Endothelial cell of umbilical vein (primary cell): Measurements from ENCODE around the gene AFTPH. TPM values are rescaled to one million over a fixed set of nuclear protein-coding genes. Genes with fewer than 3 reads are reported as not detected.

Experiments
- BruUV-seq: library from RNA; stranded (reverse); fragments of 400-500 nt; replicated peaks from 2 replicates; lab custom pipeline; 2021; lab: Mats Ljungman, UMichigan
- CTCF ChIA-PET: fragments of 300-600, 350-600 bp; sonication (Branson Sonifier 250); formaldehyde crosslinking; loops from one replicate; lab custom pipeline; 2021; ENCODE audit warnings: antibody characterized with exemption, inconsistent platforms; lab: Charles Lee
- POLR2A ChIA-PET: fragments of 300-600, 350-600 bp; sonication (Branson Sonifier 250); formaldehyde crosslinking; loops from one replicate; lab custom pipeline; 2021; ENCODE audit warnings: antibody characterized with exemption, inconsistent platforms; lab: Charles Lee
- DNase-seq: peaks from one replicate; pipeline ENCODE4 v3.0.0-alpha.2; 2011; ENCODE audit warnings: low read depth, low spot score
- FAIRE-seq: peaks from 2 replicates; lab custom pipeline; 2011; peaks lifted over from hg19 to GRCh38; lab: Jason Lieb, UNC
- H2AFZ ChIP-seq: 2 replicates; pipeline ENCODE4 v1.6.0; 2012; ENCODE audit warnings: low read depth, low read length, control low read depth, inconsistent platforms
- H3K27ac ChIP-seq: 2 replicates; pipeline ENCODE4 v1.5.1; 2011; ENCODE audit warnings: low read depth, mild to moderate bottlenecking, control low read depth, low read length, moderate library complexity; ENCODE audit not compliant: insufficient read depth
- H3K27me3 ChIP-seq, 2 experiments: 2 replicates each; pipeline versions ENCODE4 v1.6.0 to v1.6.1; 2011; ENCODE audit warnings: low read length in 2 of 2, mixed read lengths in 1 of 2; ENCODE audit not compliant: control insufficient read depth in 2 of 2, insufficient read depth in 2 of 2
- H3K36me3 ChIP-seq, 2 experiments: 2 replicates in 1 of 2; 3 replicates in 1 of 2; pipeline ENCODE4 v1.5.1; 2011; ENCODE audit warnings: low read length in 2 of 2, mild to moderate bottlenecking in 1 of 2, moderate library complexity in 1 of 2; ENCODE audit not compliant: control insufficient read depth in 2 of 2, insufficient read depth in 2 of 2; ENCODE audit errors: extremely low read depth in 1 of 2
- H3K4me1 ChIP-seq: 3 replicates; pipeline ENCODE4 v1.5.1; 2011; ENCODE audit warnings: mild to moderate bottlenecking, low read length; ENCODE audit not compliant: control insufficient read depth, insufficient read depth; ENCODE audit errors: extremely low read depth
- H3K4me2 ChIP-seq: 2 replicates; pipeline ENCODE4 v1.6.1; 2011; ENCODE audit warnings: low read length, control low read depth, mixed read lengths; ENCODE audit not compliant: insufficient read depth
- H3K4me3 ChIP-seq, 3 experiments: fragments of 200-600 bp in 1 of 3; sonication (generic), shearing (Covaris generic) in 1 of 3; replicated peaks in 1 of 3; 2 replicates each; pipeline ENCODE4 v1.5.1; 2011 to 2016; ENCODE audit warnings: control low read depth in 3 of 3, low read length in 3 of 3, mild to moderate bottlenecking in 2 of 3, inconsistent platforms in 1 of 3, low read depth in 1 of 3, moderate library complexity in 1 of 3; ENCODE audit not compliant: insufficient read depth in 1 of 3
- H3K79me2 ChIP-seq: 2 replicates; pipeline ENCODE4 v1.6.0; 2012; ENCODE audit warnings: low read length, inconsistent platforms; ENCODE audit not compliant: control insufficient read depth, insufficient read depth
- H3K9ac ChIP-seq: replicated peaks from 2 replicates; pipeline ENCODE3; 2011; ENCODE audit warnings: low read length, control low read depth; ENCODE audit not compliant: insufficient read depth; ENCODE audit errors: extremely low read depth
- H3K9me1 ChIP-seq: replicated peaks from 3 replicates; pipeline ENCODE4 v1.6.0; 2011; ENCODE audit warnings: mild to moderate bottlenecking, low read length; ENCODE audit not compliant: control insufficient read depth, insufficient read depth; ENCODE audit errors: extremely low read depth
- H3K9me3 ChIP-seq: replicated peaks from 2 replicates; pipeline ENCODE4 v1.5.1; 2012; ENCODE audit warnings: low read length, inconsistent platforms; ENCODE audit not compliant: control insufficient read depth, insufficient read depth
- H4K20me1 ChIP-seq: replicated peaks from 2 replicates; pipeline ENCODE3; 2011; ENCODE audit warnings: mild to moderate bottlenecking, low read length; ENCODE audit not compliant: control insufficient read depth, insufficient read depth; ENCODE audit errors: extremely low read depth
- EZH2 ChIP-seq: IDR thresholded peaks from 2 replicates; pipeline ENCODE4 v1.6.1; 2012; ENCODE audit warnings: borderline replicate concordance, low read depth, mild to moderate bottlenecking, moderate library complexity, low read length, inconsistent platforms; ENCODE audit not compliant: severe bottlenecking
- FOS ChIP-seq: IDR thresholded peaks from 2 replicates; pipeline ENCODE4 v1.6.1; 2011; ENCODE audit warnings: mild to moderate bottlenecking, low read length, moderate library complexity, borderline replicate concordance; ENCODE audit not compliant: insufficient read depth
- GATA2 ChIP-seq: IDR thresholded peaks from 2 replicates; pipeline ENCODE4 v1.7.0; 2011; ENCODE audit warnings: low read depth, mild to moderate bottlenecking, moderate library complexity, mixed read lengths, low read length; ENCODE audit not compliant: insufficient read length, insufficient read depth
- JUN ChIP-seq: IDR thresholded peaks from 2 replicates; pipeline ENCODE4 v1.6.1; 2011; ENCODE audit warnings: borderline replicate concordance, low read depth; ENCODE audit not compliant: insufficient read length, insufficient read depth
- MYC ChIP-seq: IDR thresholded peaks from one replicate; pipeline ENCODE4 v1.6.1; 2011; ENCODE audit warnings: mild to moderate bottlenecking, low read depth, low read length
- POLR2A ChIP-seq: IDR thresholded peaks from 2 replicates; pipeline ENCODE4 v1.6.1; 2012; ENCODE audit warnings: low read depth, mild to moderate bottlenecking, control low read depth, low read length
- POLR2AphosphoS5 ChIP-seq: IDR thresholded peaks from 2 replicates; pipeline ENCODE4 v1.6.1; 2012; ENCODE audit warnings: low read depth, mild to moderate bottlenecking, control low read depth, low read length, moderate library complexity; ENCODE audit not compliant: insufficient read depth
- dilution Hi-C: fragments of 300-500 bp; cut with MboI; formaldehyde crosslinking; loops from one replicate; pipeline ENCODE4 v1.15.0; 2019; ENCODE audit warnings: low sequenced_read_pairs; ENCODE audit not compliant: extremely low pct_ligation_motif_present
- intact Hi-C: fragments of 100-400 bp; cut with micrococcal nuclease; formaldehyde crosslinking; loops from one replicate; pipeline ENCODE4 v1.10.0; 2022
- polyA plus RNA-seq, 4 experiments: library from polyadenylated mRNA; depleted of rRNA in 3 of 4; stranded (reverse) in 3 of 4; unstranded in 1 of 4; fragments of >200 nt; gene quantifications; 2 replicates each; pipeline versions ENCODE4 v1.2.1 to v1.2.3, GENCODE V29; 2011 to 2012; ENCODE audit warnings: missing spikeins in 1 of 4
- total RNA-seq: library from RNA; stranded (reverse); gene quantifications from 2 replicates; pipeline ENCODE4 v1.2.3, GENCODE V29; 2021
- TF ChIP-seq, protein P1 (sequence below), 2 donors: IDR thresholded peaks; 1 replicate in 1 of 2; 2 replicates in 1 of 2; pipeline ENCODE4 v1.5.1; 2011; ENCODE audit warnings: low read length in 2 of 2, mild to moderate bottlenecking in 2 of 2, moderate library complexity in 2 of 2, control low read depth in 1 of 2, inconsistent platforms in 1 of 2, low read depth in 1 of 2; ENCODE audit not compliant: insufficient read depth in 1 of 2; ENCODE audit errors: extremely low read depth in 1 of 2
- TF ChIP-seq, protein P2 (sequence below): IDR thresholded peaks from 2 replicates; pipeline ENCODE4 v1.6.1; 2011; ENCODE audit not compliant: insufficient read depth, insufficient read length

Gene AFTPH
- total and polyA plus RNA-seq, 2 donors (not counting 3 experiments of a cell fraction or from before 2014, with no cell fraction given): 6.9 to 15.3 TPM

DNA sequence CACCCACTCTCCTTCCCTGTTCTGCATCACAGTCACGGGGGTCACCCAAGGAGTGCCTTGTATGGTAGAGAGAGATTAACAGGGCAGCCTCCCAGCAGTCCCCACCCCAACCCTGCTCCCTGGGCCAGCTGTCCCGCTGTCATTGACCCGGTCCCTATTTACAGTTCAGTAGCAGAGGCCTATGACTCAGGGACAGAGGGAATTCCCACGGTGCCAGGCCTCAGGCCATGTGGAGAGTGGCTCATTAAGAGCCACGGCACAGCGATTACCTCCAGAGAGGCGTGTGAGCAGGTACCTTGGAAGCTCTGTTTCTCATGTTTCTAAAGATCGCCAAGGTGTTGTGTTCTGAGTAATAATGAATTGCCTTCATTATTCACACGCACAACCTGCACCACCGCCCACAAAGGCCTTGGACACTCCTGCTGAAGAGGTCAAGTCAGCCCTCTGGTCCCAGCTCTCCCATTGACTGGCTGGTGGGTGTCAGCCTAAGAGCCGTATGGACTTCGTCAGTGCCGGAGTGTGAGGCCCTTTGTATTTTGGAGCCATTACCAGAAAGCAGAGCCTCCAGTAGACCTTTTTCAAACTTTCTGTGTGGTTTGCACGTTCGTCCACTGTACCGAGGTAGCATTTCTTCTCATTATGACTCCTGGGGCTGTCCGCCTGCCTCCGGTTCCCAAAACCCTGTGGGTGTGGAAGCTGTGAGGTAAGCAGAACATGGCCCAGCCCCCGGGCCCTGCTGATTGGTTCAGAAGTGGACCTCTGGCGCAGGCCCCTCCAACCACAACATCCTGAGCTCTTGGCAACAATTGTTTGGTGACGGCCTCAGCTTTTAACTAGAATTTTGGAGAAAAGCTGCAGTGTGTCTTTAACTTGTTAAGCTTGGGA lies 82.6 kb downstream of the AFTPH start:
- Histone ChIP-seq H3K36me3 (no peaks in the 10 kb centered on the region), H3K9me3 (no peaks in the 10 kb centered on the region), H2AFZ (no peak overlapping the region), H3K79me2 (no peaks in the 10 kb centered on the region), H3K9me1 (no peaks in the 10 kb centered on the region), H3K9ac (no peak overlapping the region), H4K20me1 (no peaks in the 10 kb centered on the region), H3K4me1 (no peaks in the 10 kb centered on the region), H3K4me2 (no peak overlapping the region), H3K4me3 (no peak overlapping the region), H3K27ac (no peak overlapping the region), H3K27me3 (no peaks in the 10 kb centered on the region)
- no TSS peak for BruUV-seq
- TF ChIP-seq, protein P1, sequence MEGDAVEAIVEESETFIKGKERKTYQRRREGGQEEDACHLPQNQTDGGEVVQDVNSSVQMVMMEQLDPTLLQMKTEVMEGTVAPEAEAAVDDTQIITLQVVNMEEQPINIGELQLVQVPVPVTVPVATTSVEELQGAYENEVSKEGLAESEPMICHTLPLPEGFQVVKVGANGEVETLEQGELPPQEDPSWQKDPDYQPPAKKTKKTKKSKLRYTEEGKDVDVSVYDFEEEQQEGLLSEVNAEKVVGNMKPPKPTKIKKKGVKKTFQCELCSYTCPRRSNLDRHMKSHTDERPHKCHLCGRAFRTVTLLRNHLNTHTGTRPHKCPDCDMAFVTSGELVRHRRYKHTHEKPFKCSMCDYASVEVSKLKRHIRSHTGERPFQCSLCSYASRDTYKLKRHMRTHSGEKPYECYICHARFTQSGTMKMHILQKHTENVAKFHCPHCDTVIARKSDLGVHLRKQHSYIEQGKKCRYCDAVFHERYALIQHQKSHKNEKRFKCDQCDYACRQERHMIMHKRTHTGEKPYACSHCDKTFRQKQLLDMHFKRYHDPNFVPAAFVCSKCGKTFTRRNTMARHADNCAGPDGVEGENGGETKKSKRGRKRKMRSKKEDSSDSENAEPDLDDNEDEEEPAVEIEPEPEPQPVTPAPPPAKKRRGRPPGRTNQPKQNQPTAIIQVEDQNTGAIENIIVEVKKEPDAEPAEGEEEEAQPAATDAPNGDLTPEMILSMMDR (IDR thresholded peaks at IDR 0.05; ENCODE audit: extremely low read depth in 1 of 2, insufficient read depth in 1 of 2, low read depth in 1 of 2, low read length in 2 of 2): no peak
- TF ChIP-seq, protein P2, sequence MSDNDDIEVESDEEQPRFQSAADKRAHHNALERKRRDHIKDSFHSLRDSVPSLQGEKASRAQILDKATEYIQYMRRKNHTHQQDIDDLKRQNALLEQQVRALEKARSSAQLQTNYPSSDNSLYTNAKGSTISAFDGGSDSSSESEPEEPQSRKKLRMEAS: no peak
- no peak for TF ChIP-seq JUN
- TF ChIP-seq MYC: no peak
- no peak for TF ChIP-seq FOS
- no peak for TF ChIP-seq GATA2
- no peak for TF ChIP-seq EZH2
- TF ChIP-seq POLR2AphosphoS5: no peak
- no peak for TF ChIP-seq POLR2A
- no peak for FAIRE-seq
- intact Hi-C loops: no loop called here
- POLR2A ChIA-PET: no interaction called here
- DNase-seq: no peak
- dilution Hi-C loops: no loop called here
- CTCF ChIA-PET: interaction anchor here (1.0 to 4.9 kb wide), 10 partner anchors 11 to 276 kb away, joined by 4 to 18 read pairs (median 4); no protein-coding TSS in a partner anchor
